HUES64 (cell line): Measurements from ENCODE around the gene TNRC18.

ENCODE experiments used
- H3K27ac ChIP-seq: 2 replicates; pipeline ENCODE4 v1.7.0; 2013; ENCODE audit warnings: low read depth, low read length, inconsistent platforms
- H3K27me3 ChIP-seq: 2 replicates; pipeline ENCODE4 v1.6.1; 2013; ENCODE audit warnings: mild to moderate bottlenecking, low read length; ENCODE audit not compliant: insufficient read depth
- H3K36me3 ChIP-seq: 2 replicates; pipeline ENCODE4 v1.6.1; 2013; ENCODE audit warnings: mild to moderate bottlenecking, low read length; ENCODE audit not compliant: insufficient read depth
- H3K4me1 ChIP-seq: 2 replicates; pipeline ENCODE4 v1.6.1; 2013; ENCODE audit warnings: mild to moderate bottlenecking, low read length, moderate library complexity; ENCODE audit not compliant: insufficient read depth
- H3K4me3 ChIP-seq: 2 replicates; pipeline ENCODE4 v1.5.1; 2013; ENCODE audit warnings: mild to moderate bottlenecking, low read length, moderate library complexity
- H3K9ac ChIP-seq: 2 replicates; pipeline ENCODE4 v1.6.1; 2013; ENCODE audit warnings: mild to moderate bottlenecking, low read depth, low read length
- H3K9me3 ChIP-seq: 2 replicates; pipeline ENCODE4 v1.6.1; 2013; ENCODE audit warnings: low read depth, low read length; ENCODE audit not compliant: insufficient read depth
- WGBS: fragments of 150-250, 120-280 bp; methylation state at CpG from one replicate; pipeline ENCODE4 v1.1.7; 2013; ENCODE audit warnings: missing lambda C conversion rate; 5-methylcytosine and 5-hydroxymethylcytosine counted together

TNRC18 gene

DNA sequence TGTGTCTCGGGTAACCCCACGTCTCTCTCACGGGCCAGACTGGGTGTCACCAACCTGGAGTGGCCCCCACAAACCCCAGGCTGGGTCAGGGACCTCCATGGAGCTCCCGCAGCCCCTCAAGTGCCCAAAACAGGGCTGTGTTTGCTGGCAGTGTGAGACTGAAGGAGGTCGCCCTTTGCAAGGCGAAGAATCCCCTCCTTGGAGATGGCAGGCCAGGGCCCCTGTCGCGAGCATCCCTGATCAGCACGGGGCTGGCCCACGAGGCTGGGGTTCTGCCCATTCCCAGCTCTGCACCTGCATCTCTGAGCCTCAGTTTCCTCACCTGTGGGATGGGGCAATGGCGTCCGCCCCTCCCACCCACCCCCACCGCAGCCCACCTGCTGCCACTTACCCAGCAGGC is 78.5 kb downstream of the TNRC18 start:
- Histone ChIP-seq H3K27ac (no peak overlapping the region), H3K36me3 (peaks cover 19% of the 10 kb centered on the region; the same call in 1 of the 2 replicates)

DNA sequence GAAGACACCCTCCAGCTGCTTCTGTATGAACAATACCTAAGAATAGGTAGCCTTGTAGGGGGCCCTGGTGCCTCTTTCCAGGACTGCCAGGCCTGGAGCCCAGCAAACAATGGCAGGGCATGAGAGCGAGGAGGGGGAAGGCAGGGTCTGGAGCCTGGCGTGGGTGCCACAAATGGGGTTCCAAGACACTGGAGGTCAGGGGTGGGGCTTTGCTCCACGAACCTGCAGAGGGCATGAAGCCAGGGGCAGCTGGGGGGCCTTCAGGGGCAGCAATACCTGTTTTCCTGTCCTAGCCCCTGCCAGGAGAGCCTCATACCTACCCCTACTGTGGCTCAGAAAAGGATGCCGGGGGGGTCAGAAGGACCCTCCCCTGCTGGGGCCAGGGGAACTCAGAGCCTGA is 79.3 kb downstream of the TNRC18 start:
- Histone ChIP-seq H3K4me1 (peaks cover 4% of the 10 kb centered on the region; the same call in 1 of the 2 replicates), H3K27me3 (no peaks in the 10 kb centered on the region), H3K9ac (no peak overlapping the region), H3K4me3 (no peak overlapping the region), H3K27ac (no peak overlapping the region), H3K36me3 (peaks cover 19% of the 10 kb centered on the region; the same call in 1 of the 2 replicates), H3K9me3 (peaks cover 8% of the 10 kb centered on the region; the same call in 1 of the 2 replicates)
- 94% methylated on average over 4 of the region's 4 CpGs for WGBS

More for the DNA sequence above, 78.5 kb downstream of the TNRC18 start:
- WGBS: 97% methylated on average over 10 of the region's 13 CpGs
- Histone ChIP-seq H3K9ac (no peak overlapping the region), H3K27me3 (no peaks in the 10 kb centered on the region), H3K4me3 (no peak overlapping the region), H3K4me1 (peaks cover 4% of the 10 kb centered on the region; the same call in 1 of the 2 replicates), H3K9me3 (peaks cover 8% of the 10 kb centered on the region; the same call in 1 of the 2 replicates)

DNA sequence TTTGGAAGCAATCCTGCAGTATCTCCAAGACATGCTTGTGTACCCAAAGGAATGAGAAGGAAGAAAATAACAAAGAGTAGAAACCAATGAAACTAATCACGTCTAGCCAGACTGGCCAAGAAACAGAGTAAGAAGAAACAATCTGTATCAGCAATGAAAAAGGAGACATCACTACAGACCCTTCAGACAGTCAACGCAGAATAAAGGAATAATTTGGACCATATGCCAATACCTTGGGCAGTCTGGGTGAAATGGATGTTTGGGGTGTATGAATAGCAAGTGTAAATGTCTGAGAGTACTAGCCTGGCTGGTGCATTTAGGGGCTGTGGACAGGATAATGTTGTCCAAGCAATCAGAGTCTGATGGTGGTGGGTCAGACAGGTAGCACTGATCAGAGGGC is 79.8 kb downstream of the TNRC18 start:
- peaks cover 8% of the 10 kb centered on the region; the same call in 1 of the 2 replicates for H3K9me3 ChIP-seq
- no peaks in the 10 kb centered on the region for H3K27me3 ChIP-seq
- no peak overlapping the region for H3K27ac ChIP-seq
- WGBS: 95% methylated on average over 2 of the region's 2 CpGs
- no peaks in the 10 kb centered on the region for H3K4me1 ChIP-seq
- H3K36me3 ChIP-seq: peaks cover 22% of the 10 kb centered on the region; the same call in 1 of the 2 replicates
- H3K4me3 ChIP-seq: no peak overlapping the region
- no peak overlapping the region for H3K9ac ChIP-seq

DNA sequence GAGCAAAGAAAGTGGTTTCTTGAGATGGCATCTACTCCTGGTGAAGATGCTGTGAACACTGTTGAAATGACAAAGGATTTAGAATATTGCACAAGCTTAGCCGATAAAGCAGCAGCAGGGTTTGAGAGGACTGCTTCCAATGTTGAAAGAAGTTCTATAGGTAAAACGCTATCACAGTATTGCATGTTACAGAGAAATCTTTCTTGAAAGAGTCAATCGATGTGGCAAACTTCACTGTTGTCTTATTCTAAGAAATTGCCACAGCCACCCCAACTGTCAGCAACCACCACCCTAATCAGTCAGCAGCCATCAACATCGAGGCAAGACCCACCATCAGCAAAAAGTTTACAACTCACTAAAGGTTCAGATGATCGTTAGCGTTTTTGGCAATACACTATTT is 81.0 kb downstream of the TNRC18 start:
- peaks cover 8% of the 10 kb centered on the region; the same call in 1 of the 2 replicates for H3K9me3 ChIP-seq
- WGBS: 94% methylated on average over 6 of the region's 6 CpGs
- peaks cover 25% of the 10 kb centered on the region; the same call in 1 of the 2 replicates for H3K36me3 ChIP-seq
- no peaks in the 10 kb centered on the region for H3K27me3 ChIP-seq
- H3K4me1 ChIP-seq: no peaks in the 10 kb centered on the region
- no peak overlapping the region for H3K4me3 ChIP-seq
- H3K9ac ChIP-seq: no peak overlapping the region
- no peak overlapping the region for H3K27ac ChIP-seq

DNA sequence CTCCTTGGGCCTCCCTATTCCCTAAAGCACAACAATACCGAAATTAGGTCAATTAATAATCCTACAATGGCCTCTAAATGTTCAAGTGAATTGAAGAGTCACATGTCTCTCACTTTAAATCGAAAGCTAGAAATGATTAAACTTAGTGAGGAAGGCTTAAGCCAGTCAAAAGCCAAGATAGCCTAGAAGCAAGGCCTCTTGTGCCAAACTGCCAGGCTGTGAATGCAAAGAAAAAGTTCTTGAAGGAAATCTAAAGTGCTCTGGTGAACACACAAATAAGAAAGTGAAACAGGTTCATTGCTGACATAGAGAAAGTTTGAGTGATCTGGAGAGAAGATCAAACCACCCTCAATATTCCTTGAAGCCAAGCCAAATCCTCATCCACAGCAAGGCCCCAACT is 83.7 kb downstream of the TNRC18 start:
- Histone ChIP-seq H3K27ac (no peak overlapping the region), H3K4me3 (no peak overlapping the region), H3K9me3 (peaks cover 12% of the 10 kb centered on the region; the same call in 1 of the 2 replicates), H3K27me3 (no peaks in the 10 kb centered on the region), H3K36me3 (peaks cover 31% of the 10 kb centered on the region; the same call in 1 of the 2 replicates), H3K9ac (no peak overlapping the region), H3K4me1 (no peaks in the 10 kb centered on the region)
- 94% methylated on average over 2 of the region's 2 CpGs for WGBS

DNA sequence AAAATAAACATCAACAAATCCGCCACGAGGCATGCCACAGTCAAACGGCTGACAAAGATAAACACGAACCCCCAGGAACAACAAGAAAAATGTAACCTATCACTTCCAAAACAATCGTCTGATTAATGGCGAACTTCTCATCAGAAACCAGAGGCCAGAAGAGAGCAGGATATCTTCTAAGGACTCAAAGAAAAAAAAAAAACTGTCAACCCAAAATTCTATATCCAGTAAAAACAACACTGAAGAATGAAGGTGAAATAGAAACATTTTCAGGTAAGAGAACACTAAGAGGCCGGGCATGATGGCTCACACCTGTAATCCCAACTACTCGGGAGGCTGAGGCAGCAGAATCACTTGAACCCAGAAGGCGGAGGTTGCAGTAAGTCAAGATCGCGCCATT is 86.6 kb downstream of the TNRC18 start:
- peaks cover 15% of the 10 kb centered on the region; the same call in 1 of the 2 replicates for H3K36me3 ChIP-seq
- no peaks in the 10 kb centered on the region for H3K4me1 ChIP-seq
- no peak overlapping the region for H3K9ac ChIP-seq
- no peak overlapping the region for H3K27ac ChIP-seq
- no peak overlapping the region for H3K4me3 ChIP-seq
- 93% methylated on average over 11 of the region's 11 CpGs for whole genome bisulfite sequencing
- 0 out of 2 replicates have a peak, but pooled peaks cover 4% of the 10 kb centered on the region for H3K9me3 ChIP-seq
- no peaks in the 10 kb centered on the region for H3K27me3 ChIP-seq

DNA sequence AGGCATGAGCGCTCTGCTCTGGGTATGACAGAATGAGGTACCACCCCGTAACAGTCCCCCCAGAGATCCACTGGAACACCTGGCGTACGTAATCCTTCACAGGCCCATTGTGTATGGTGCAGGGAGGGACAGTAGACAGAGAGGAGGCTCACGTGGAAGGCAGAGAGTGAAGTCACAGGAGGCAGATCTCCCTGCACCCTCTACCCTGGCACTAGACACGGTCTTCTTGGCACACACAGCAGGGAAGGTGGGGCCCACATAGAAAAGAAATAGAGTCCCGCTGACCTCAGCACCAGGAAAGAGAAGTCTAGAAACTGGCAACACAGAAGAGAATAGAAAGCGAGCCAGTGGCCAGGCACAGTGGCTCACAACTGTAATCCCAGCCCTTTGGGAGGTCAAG is 89.0 kb downstream of the TNRC18 start:
- Histone ChIP-seq H3K27ac (no peak overlapping the region), H3K4me3 (no peak overlapping the region), H3K36me3 (peaks cover 15% of the 10 kb centered on the region; the same call in 1 of the 2 replicates), H3K27me3 (no peaks in the 10 kb centered on the region), H3K4me1 (no peaks in the 10 kb centered on the region), H3K9ac (no peak overlapping the region; the same call in 1 of the 2 replicates), H3K9me3 (0 out of 2 replicates have a peak, but pooled peaks cover 4% of the 10 kb centered on the region)
- 94% methylated on average over 8 of the region's 8 CpGs for WGBS

DNA sequence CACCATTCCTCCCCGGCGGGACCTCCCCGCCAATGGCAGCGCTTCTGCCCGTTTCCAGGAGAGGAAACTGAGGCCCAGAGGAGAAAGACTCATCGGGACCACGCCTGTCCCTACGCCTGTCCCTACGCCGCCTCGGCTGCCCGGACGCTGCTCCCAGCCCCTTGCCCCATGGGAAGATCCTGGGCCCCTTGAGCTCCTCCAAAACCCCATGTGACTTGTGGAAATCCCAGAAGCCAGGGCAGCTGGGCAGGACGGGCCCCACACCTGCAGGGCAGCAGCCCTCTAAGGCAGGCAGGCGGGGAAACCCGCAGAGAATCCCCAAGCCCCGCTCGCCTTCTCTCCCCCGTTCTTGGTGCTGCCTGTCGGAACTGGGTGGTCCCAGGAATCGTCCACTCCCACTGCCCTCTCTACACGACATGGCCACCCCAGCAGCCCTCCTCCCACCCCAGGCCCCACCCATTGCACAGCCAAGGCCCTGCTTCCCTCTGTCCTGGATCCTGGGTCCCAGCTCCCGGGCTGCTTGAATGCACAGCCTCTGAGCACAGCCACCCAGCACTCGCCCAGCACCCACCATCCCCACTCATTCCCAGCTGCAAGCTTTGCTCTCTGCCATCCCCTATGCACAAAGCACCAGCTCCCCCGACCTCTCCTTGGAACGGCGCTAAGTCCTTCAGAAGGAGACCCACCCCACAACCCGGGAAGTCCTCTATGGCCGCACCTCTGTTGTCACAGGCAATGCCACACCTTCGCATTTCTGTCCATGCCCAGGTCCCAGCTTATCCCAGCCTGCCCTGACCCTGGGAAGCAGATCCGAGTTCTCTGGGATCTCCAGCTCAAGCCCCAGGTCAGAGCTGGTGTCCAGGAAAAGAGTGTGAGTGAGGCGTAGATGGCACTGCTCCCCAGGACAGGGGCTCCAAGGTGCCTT is 90.3 kb downstream of the TNRC18 start:
- Histone ChIP-seq H3K27me3 (no peaks in the 10 kb centered on the region), H3K4me1 (no peaks in the 10 kb centered on the region), H3K27ac (no peak overlapping the region), H3K9ac (no peak overlapping the region), H3K9me3 (0 out of 2 replicates have a peak, but pooled peaks cover 4% of the 10 kb centered on the region), H3K4me3 (no peak overlapping the region), H3K36me3 (peaks cover 12% of the 10 kb centered on the region; the same call in 1 of the 2 replicates)
- 91% methylated on average over 32 of the region's 32 CpGs for WGBS

DNA sequence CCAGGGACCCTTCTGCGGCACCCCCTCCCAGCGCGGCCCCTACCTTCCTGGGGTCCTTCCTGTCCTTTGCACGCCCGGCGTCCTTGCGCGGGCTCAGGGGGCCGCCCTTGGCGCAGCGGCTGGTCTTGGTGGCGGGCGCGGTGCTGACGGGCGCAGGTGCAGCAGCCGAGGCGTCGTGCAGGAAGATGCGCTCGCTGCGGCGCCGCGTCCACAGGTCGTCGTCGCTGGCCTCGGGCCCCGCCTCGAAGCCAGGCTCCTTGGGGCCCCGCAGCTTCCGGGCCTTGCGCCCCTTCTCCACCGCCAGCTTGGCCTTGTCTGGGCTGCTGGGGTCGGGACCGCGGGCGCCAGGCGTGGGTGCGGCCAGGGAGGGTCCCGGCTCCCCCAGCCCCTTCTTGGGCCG is 91.1 kb downstream of the TNRC18 start:
- Histone ChIP-seq H3K27ac (no peak overlapping the region), H3K4me3 (no peak overlapping the region), H3K4me1 (no peaks in the 10 kb centered on the region), H3K9me3 (0 out of 2 replicates have a peak, but pooled peaks cover 4% of the 10 kb centered on the region), H3K9ac (no peak overlapping the region), H3K36me3 (peaks cover 10% of the 10 kb centered on the region; the same call in 1 of the 2 replicates), H3K27me3 (no peaks in the 10 kb centered on the region)
- WGBS: 96% methylated on average over 43 of the region's 43 CpGs

DNA sequence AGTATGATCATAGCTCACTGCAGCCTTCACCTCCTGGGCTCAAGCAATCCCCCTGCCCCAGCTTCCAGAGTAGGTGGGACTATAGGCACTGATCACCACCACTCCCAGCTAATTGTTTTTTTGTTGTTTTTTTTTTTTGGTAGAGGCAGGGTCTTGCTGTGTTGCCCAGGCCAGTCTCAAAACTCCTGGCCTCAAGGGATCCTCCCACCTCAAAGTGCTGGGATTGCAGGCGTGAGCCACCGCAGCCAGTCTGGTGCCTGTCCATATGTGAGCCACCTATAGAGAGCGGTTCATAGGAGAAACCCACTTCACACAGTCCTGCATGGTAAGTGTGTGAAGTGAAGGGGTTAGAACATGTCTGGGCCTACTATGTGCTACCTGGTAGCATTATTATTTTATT is 93.3 kb downstream of the TNRC18 start:
- WGBS: 94% methylated on average over 3 of the region's 3 CpGs
- H3K27me3 ChIP-seq: no peaks in the 10 kb centered on the region

DNA sequence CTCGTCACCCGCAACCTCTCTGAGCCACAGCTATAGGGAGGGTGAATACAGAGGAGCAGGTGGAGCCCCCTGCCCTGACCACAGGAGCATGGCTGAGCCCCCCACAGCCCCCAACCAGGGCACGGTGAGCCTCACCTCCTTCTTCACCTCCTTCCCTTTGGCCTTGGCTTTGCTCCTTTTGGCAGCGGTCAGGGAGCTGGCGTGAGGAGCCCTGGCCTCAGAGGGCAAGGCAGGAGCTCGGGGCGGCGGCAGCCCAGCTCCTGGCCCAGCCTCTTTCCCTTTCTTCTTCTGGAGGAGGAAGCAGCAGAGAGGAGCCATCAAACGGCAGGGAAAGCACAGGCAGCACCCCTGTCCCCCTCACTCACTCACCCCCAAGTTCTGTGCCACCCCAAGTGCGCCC is 98.7 kb downstream of the TNRC18 start:
- H3K27me3 ChIP-seq: no peaks in the 10 kb centered on the region
- H3K9ac ChIP-seq: no peak overlapping the region
- WGBS: 96% methylated on average over 10 of the region's 10 CpGs
- no peak overlapping the region for H3K27ac ChIP-seq
- H3K4me1 ChIP-seq: no peaks in the 10 kb centered on the region
- no peak overlapping the region for H3K4me3 ChIP-seq
- peaks cover 2% of the 10 kb centered on the region; the same call in 1 of the 2 replicates for H3K36me3 ChIP-seq
- H3K9me3 ChIP-seq: no peaks in the 10 kb centered on the region

More for the DNA sequence above, 93.3 kb downstream of the TNRC18 start:
- no peaks in the 10 kb centered on the region for H3K9me3 ChIP-seq
- H3K4me1 ChIP-seq: no peaks in the 10 kb centered on the region
- no peak overlapping the region for H3K27ac ChIP-seq
- H3K36me3 ChIP-seq: peaks cover 3% of the 10 kb centered on the region; the same call in 1 of the 2 replicates
- H3K4me3 ChIP-seq: no peak overlapping the region
- H3K9ac ChIP-seq: no peak overlapping the region
